Prostate gland (tissue), 2 donors: ENCODE measurements around the gene SLC3A2.

ENCODE experiments used
- CTCF ChIP-seq, 4 experiments: fragments of 200-600 bp in 2 of 4; fragments of 450-650 bp in 2 of 4; sonication (generic) in 2 of 4; IDR thresholded peaks; 1 replicate in 3 of 4; 2 replicates in 1 of 4; pipeline ENCODE4 v1.5.1; 2016 to 2019; ENCODE audit warnings: antibody characterized with exemption in 4 of 4, mild to moderate bottlenecking in 2 of 4, moderate library complexity in 2 of 4
- POLR2A ChIP-seq: fragments of 450-650 bp; IDR thresholded peaks from one replicate; pipeline ENCODE4 v1.6.1; 2016; ENCODE audit warnings: antibody characterized with exemption, mild to moderate bottlenecking

GRCh38 chr11:62910141-62910882, 29.6 kb downstream of the SLC3A2 start:
- TF ChIP-seq POLR2A: no peak
- TF ChIP-seq CTCF (IDR thresholded peaks at IDR 0.05): no peak
